Embryonic facial prominence (tissue), 1 donor: ENCODE results near the gene PKP4.
"Not testable (repeated sequence)": the region's sequence is repeated elsewhere in the genome, so short reads cannot be mapped to it uniquely, and the experiment has no call there.

Experiments
- DNase-seq: peaks from one replicate; pipeline ENCODE4 v3.0.0-alpha.2; 2016; ENCODE audit errors: extremely low spot score

The PKP4 gene

DNA sequence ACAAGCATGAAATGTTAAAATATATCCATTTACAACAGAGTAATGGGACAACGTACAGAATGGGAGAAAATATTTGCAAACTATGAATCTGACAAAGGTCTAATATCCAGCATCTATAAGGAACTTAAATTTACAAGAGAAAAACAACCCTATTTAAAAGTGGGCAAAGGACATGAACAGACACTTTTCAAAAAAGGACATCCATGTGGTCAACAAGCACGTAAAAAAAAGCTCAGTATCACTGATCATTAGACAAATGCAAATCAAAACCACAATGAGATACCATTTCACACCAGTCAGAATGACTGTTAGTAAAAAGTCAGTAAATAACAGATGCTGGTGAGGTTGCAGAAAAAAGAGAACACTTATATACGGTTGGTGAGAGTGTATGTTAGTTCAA lies 16.1 kb downstream of the PKP4 start:
- DNase-seq = not testable (repeated sequence)

- DNase-seq = not testable (repeated sequence)
Observed at GRCh38 chr2:158473300-158473699, 16.5 kb downstream of the PKP4 start.

GRCh38 chr2:158473719-158474392 lies 17.1 kb downstream of the PKP4 start:
- DNase-seq = no peak

DNA sequence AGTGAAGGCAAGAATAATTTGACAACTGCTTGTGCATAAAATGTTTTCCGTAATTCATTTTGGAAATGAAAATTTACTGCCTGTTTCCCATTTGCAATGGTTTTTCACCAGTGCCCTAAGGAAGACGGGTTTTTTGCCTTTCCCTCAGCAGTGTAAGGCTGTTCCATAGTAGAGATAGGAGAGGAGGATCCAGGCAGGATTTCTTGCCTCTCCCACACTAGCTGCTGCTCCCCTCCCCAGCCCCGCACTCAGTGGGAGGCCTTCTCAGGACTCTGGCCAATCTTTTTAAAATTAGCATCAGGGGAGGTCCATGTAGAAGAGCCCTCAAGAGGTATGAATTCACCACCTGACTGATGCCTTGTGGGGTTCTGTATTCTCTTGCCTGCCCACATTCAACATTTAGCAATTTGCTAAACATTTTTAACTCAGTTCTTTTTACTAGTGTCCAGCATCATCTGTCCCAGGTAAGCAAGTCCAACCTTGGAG lies 17.8 kb downstream of the PKP4 start:
- not testable (repeated sequence) for DNase-seq

GRCh38 chr2:158477202-158477601 lies 20.4 kb downstream of the PKP4 start:
- DNase-seq = no peak

- DNase-seq = no peak
Observed at GRCh38 chr2:158478237-158478636, 21.5 kb downstream of the PKP4 start.

GRCh38 chr2:158478816-158479215 lies 22.1 kb downstream of the PKP4 start:
- DNase-seq = no peak

GRCh38 chr2:158481116-158481515 lies 24.4 kb downstream of the PKP4 start:
- DNase-seq = no peak

DNA sequence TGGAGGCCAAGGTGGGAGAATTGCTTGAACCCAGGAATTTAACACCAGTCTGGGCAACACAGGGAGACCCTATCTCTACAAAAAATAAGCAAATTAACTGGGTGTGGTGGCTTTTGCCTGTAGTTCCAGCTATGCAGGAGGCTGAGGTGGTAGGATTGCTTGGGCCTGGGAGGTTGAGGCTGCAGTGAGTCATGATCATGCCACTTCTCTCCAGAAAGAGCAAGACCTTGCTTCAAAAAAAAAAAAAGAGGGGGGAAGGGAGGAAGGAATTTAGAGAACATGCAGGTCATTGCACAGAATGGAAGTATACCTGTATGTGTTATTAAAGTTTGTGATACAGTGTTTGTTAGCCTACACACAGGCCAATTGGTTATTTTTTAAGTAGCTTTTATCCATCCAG lies 25.8 kb downstream of the PKP4 start:
- no peak for DNase-seq

GRCh38 chr2:158484892-158485556 lies 28.3 kb downstream of the PKP4 start:
- DNase-seq = no peak

- DNase-seq = no peak
Observed at GRCh38 chr2:158486150-158486969, 29.6 kb downstream of the PKP4 start.

GRCh38 chr2:158486970-158487325 lies 30.2 kb downstream of the PKP4 start:
- no peak for DNase-seq

GRCh38 chr2:158487419-158487818 lies 30.7 kb downstream of the PKP4 start:
- no peak for DNase-seq

DNA sequence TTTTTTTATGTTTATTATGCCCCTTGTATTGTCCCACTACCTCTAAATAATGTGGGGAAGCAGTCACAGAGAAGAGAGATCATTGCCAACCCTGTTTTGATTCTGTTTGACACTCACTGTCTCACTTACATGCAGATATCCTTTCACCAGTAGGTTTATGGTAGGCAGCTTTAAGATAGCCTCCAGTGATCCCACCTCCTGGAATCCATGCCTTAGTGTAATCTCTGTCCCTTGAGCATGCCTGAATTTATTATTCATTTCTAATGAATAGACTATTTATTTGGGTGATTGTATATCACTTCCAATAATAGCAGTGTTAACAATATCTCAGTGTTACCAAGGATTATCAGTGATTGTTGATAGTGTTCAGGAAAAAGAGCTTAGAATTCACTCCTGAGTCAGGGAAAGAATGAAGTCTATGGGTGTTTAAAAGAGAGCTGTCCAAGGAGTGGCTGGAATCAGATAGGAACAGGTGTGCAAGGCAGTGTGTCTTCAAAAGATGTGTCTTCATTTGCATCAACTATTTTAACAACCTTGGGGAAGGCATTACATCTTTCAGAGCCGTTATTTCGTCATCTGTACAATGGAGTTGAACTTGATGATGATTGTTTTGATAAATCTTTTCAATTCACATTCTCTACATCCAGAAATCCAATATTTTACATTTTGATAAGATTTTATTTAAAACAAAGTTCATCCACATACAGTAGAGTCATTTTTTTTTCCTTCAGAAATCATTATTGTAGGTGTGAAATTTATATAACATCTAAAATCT lies 31.9 kb downstream of the PKP4 start:
- no peak for DNase-seq

GRCh38 chr2:158489366-158490112 lies 32.8 kb downstream of the PKP4 start:
- no peak for DNase-seq

DNA sequence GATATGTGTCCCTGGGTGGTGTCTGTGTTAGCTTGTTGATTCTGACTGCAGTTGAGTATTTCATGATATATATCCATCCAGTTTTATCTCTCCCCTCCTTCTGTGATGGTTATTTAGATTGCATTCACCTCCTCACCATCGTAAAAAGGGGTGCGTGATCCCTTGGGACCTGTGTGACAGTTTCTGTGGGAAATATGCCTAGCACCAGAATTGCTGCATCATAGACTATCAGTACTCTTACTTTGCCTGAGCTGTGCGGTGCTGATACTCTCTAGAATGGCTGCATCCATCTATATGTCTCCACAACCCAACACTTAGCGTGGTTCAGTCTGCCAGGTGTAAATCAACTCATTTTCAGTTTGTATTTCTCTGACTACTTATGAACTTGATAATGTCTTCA lies 34.3 kb downstream of the PKP4 start:
- no peak for DNase-seq

DNA sequence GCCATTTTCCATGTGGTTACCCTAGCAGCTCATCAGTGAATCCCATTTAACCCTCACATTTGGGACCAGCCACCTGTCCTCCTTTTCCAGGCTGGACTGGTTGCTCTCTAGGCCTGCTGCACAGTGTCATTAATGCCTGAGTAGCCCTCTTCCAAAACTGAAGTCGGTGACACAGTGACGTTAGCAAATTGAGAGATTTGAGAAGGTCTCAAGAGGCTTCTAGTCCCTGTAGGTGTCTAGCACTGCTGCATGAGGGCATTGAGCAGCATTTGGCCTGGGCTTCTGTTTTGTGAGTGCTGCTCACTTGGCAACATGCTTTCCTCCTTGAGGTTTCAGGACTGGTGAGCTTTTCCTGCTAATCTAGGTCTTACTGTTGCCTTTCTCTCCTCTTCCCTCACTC lies 36.7 kb downstream of the PKP4 start:
- no peak for DNase-seq

DNA sequence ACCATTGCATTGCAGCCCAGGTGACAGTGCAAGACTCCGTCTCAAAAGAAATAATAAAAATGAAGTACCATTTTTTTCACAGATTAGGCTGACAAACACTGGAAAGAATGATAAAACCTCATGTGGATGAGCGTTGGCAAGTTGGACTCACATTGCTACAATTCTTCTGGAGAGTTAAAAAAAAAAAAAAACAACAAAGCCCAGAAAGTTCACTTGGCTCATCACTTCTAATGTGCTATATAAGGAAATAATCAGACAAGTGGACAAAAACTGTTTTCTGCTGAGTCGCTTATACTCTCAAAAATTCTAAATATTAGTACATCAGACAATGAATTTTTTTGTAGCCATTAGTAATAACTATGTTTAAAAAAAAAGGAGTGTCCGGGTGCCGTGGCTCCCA lies 38.4 kb downstream of the PKP4 start:
- DNase-seq = no peak

- DNase-seq = no peak
Observed at GRCh38 chr2:158496986-158497385, 40.2 kb downstream of the PKP4 start.

GRCh38 chr2:158497486-158497885 lies 40.7 kb downstream of the PKP4 start:
- DNase-seq = no peak

GRCh38 chr2:158498043-158498748 lies 41.4 kb downstream of the PKP4 start:
- no peak for DNase-seq
